ENCODE measurements around the gene TNIP1. TPM values are rescaled to one million over a fixed set of nuclear protein-coding genes. Genes with fewer than 3 reads are reported as not detected.

The TNIP1 gene
- total and polyA plus RNA-seq, 2 experiments from 2014 or later = 57.0 to 64.6 TPM

GRCh38 chr5:151107738-151108520 is 27.1 kb upstream of the TNIP1 start:
- Histone ChIP-seq H3K9me3 (ENCODE audit: low read depth) (no peaks in the 10 kb centered on the region), H3K4me3 (no peak overlapping the region), H3K27ac (no peak overlapping the region), H4K20me1 (ENCODE audit: insufficient read depth, poor library complexity, severe bottlenecking) (no peaks in the 10 kb centered on the region), H3K36me3 (replicated peaks; ENCODE audit: insufficient read depth, low read depth) (no peaks in the 10 kb centered on the region), H3K4me2 (no peak overlapping the region), H3K9me2 (replicated peaks; ENCODE audit: insufficient read depth) (no peaks in the 10 kb centered on the region), H3K4me1 (ENCODE audit: insufficient read depth) (peaks cover 3% of the 10 kb centered on the region), H3K27me3 (no peaks in the 10 kb centered on the region), H2AFZ (no peak overlapping the region), H3K79me2 (no peaks in the 10 kb centered on the region)
- no peak for DNase-seq (ENCODE audit: low spot score)
- 82% methylated on average over 11 of the region's 11 CpGs for WGBS (ENCODE audit: low lambda C conversion rate, missing lambda C conversion rate)
- TF ChIP-seq CTCF (IDR thresholded peaks at IDR 0.05; ENCODE audit: poor library complexity) = no peak
- no peak for TF ChIP-seq EZH2phosphoT487 (IDR thresholded peaks at IDR 0.05; ENCODE audit: low read depth, severe bottlenecking, unreplicated experiment)
- no peak for TF ChIP-seq EZH2 (IDR thresholded peaks at IDR 0.05; ENCODE audit: borderline replicate concordance)

- Histone ChIP-seq H3K79me2 (no peaks in the 10 kb centered on the region), H3K9me2 (replicated peaks; ENCODE audit: insufficient read depth) (no peaks in the 10 kb centered on the region), H3K9me3 (ENCODE audit: low read depth) (no peaks in the 10 kb centered on the region), H3K27me3 (no peaks in the 10 kb centered on the region), H2AFZ (no peak overlapping the region), H3K27ac (no peak overlapping the region), H4K20me1 (ENCODE audit: insufficient read depth, poor library complexity, severe bottlenecking) (no peaks in the 10 kb centered on the region), H3K4me3 (no peak overlapping the region), H3K4me1 (ENCODE audit: insufficient read depth) (peaks cover 3% of the 10 kb centered on the region), H3K36me3 (replicated peaks; ENCODE audit: insufficient read depth, low read depth) (no peaks in the 10 kb centered on the region), H3K4me2 (no peak overlapping the region)
- no peak for TF ChIP-seq EZH2 (IDR thresholded peaks at IDR 0.05; ENCODE audit: borderline replicate concordance)
- TF ChIP-seq EZH2phosphoT487 (IDR thresholded peaks at IDR 0.05; ENCODE audit: low read depth, severe bottlenecking, unreplicated experiment) = no peak
- TF ChIP-seq CTCF (IDR thresholded peaks at IDR 0.05; ENCODE audit: poor library complexity) = no peak
- DNase-seq (ENCODE audit: low spot score) = no peak
- WGBS (ENCODE audit: low lambda C conversion rate, missing lambda C conversion rate) = 93% methylated on average over 7 of the region's 7 CpGs
Measured at GRCh38 chr5:151107084-151107483, 26.2 kb upstream of the TNIP1 start.

GRCh38 chr5:151106509-151106908 is 25.7 kb upstream of the TNIP1 start:
- H3K27ac ChIP-seq = no peak overlapping the region
- H3K4me2 ChIP-seq = no peak overlapping the region
- no peaks in the 10 kb centered on the region for H3K9me2 ChIP-seq (replicated peaks; ENCODE audit: insufficient read depth)
- H3K27me3 ChIP-seq = no peaks in the 10 kb centered on the region
- H4K20me1 ChIP-seq (ENCODE audit: insufficient read depth, poor library complexity, severe bottlenecking) = no peaks in the 10 kb centered on the region
- H3K4me3 ChIP-seq = no peak overlapping the region
- H3K9me3 ChIP-seq (ENCODE audit: low read depth) = no peaks in the 10 kb centered on the region
- H2AFZ ChIP-seq = no peak overlapping the region
- H3K36me3 ChIP-seq (replicated peaks; ENCODE audit: insufficient read depth, low read depth) = no peaks in the 10 kb centered on the region
- DNase-seq (ENCODE audit: low spot score) = no peak
- H3K79me2 ChIP-seq = no peaks in the 10 kb centered on the region
- peaks cover 3% of the 10 kb centered on the region for H3K4me1 ChIP-seq (ENCODE audit: insufficient read depth)
- TF ChIP-seq EZH2phosphoT487 (IDR thresholded peaks at IDR 0.05; ENCODE audit: low read depth, severe bottlenecking, unreplicated experiment) (no peak), EZH2 (IDR thresholded peaks at IDR 0.05; ENCODE audit: borderline replicate concordance) (no peak), CTCF (IDR thresholded peaks at IDR 0.05; ENCODE audit: poor library complexity) (no peak)
- 87% methylated on average over 2 of the region's 2 CpGs for WGBS (ENCODE audit: low lambda C conversion rate, missing lambda C conversion rate)
